ENCODE results near the gene PLEKHO2. TPM values are rescaled to one million over a fixed set of nuclear protein-coding genes. Genes with fewer than 3 reads are reported as not detected.
A peak's percentile ranks its signal among the peaks of the same experiment; 100 is the strongest.

PLEKHO2 gene
- polyA plus RNA-seq, 5 donors: 19.6 to 27.7 (median 23.9) TPM

DNA sequence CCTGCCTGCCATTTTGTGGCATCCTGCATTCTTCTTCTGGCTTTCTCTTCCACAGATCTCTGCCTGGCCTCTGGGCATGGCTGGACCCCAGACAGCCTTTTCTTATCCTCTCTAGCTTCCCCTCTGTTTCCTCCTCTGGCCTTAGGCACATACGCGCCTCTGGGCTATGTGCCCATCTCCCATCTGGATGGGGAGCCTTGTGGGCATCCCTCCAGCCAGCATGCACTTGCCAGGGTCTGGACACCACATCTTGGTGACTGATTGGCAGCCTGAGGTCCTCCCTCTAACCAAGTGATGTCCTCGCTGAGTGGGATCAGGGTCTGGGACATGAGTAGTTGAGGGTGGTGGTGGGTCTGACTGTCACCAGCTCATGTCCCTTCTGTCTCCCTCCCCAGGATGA lies 12.8 kb downstream of the PLEKHO2 start:
- no peak for DNase-seq

DNA sequence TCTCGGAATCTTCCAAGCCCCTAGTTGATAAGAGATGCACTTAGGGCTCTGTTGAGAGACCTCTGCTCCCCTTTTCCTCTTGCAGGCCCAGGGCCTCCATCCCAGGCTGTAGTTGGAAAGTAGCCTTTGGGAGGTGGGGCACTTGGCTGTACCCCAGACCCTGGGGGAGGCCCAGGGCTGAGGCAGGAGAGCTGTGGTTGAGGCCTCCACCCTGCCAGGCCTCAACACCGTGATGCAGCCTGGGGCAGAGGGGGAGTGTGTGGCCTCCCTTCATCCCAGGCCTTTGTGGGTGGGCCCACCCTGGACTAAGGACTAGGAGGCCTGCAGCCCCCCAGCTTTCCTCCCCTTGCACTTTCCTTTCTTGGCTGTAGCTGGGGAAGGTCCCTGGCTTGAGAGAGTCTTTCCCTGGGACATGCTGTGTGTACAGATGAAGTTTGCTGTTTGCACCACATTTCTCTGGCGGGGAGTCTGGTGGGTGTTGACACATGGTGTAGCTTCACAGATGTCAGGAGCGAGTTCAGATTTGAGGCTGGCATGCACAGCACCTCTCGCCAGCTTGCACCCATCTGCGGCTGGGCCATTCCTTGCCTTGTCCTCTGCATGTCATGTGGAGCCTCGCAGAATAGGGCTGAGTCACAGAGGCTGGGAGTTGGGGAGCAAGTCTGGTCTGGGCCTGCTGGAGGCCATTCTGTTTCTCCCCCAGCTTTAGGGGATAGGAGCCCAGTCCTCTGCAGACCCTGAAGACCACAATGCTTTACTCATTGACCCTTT lies 13.7 kb downstream of the PLEKHO2 start:
- DNase-seq: no peak

GRCh38 chr15:64856429-64857145 lies 14.9 kb downstream of the PLEKHO2 start:
- peak in 1 of 2 donors; percentile 40 for DNase-seq

GRCh38 chr15:64857421-64857820 lies 15.7 kb downstream of the PLEKHO2 start:
- DNase-seq: no peak

DNA sequence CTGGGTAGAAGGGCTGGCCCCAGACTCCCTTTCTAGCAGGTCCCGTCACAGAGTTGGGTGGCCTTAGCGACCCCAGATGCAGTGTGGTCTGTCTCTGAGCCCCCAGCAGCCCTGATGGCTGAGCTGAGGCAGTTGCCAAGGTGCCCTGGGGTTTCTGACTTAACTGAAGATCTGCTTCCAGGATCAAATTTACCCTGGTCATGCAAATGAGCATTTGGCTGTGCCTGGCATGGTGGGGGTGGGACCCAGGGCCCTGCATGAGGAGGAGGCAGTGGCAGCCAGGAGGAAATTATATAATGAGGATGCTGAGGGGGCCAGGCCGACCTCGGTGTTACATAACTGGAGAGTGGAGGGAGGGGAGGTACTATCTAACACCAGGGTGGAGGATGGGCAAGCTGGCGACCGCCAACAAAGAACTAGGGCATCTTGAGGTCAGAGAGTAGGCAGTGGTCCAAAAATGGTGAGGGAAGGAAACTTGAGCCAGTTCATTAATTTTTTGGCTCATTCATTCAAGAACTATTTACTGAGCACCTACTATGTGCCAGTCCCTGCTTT lies 16.4 kb downstream of the PLEKHO2 start:
- no peak for DNase-seq

DNA sequence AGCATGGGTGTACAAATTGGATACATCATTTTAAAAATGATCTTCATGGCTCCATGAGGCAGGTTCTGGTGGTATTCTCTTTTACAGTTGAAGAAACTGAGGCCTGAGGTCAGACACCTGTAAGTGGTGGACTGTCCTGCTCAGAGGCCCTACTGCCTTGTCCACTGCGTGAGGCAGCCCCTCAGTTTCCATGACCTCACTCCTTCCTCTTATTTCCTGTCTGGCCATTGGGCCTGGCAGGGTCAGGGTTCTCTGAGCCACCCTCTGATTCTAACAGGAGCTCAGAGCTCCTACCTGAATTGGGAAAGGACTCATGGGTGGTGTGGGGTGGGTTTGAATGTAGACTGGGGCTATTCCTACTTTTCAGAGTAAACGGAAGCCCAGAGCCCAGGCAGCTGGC lies 17.5 kb downstream of the PLEKHO2 start:
- no peak for DNase-seq

- no peak for DNase-seq
Observed at GRCh38 chr15:64861331-64861730, 19.6 kb downstream of the PLEKHO2 start.

DNA sequence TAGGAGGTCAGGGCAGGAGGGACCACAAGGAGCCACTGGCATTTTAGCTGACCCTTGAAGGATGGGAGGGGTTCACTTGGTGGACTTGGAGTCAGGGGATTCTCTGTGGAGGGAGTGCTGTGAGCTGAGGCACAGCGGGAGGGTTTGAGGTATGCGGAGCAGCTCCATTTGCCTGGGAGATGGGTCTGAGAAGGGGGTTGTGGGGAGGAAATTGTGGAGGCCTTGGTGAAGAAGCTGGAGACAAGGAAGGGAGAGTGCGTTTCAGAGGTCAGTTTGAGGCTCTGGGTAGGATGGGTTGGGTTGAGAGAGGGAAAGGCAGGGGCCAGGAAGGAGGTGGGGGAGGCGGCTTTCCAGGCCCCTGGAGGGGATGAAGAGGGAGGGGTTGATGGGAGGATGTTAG lies 20.2 kb downstream of the PLEKHO2 start:
- no peak for DNase-seq

GRCh38 chr15:64862408-64862807 lies 20.7 kb downstream of the PLEKHO2 start:
- no peak for DNase-seq

- no peak for DNase-seq
Observed at GRCh38 chr15:64864068-64864467, 22.4 kb downstream of the PLEKHO2 start.

DNA sequence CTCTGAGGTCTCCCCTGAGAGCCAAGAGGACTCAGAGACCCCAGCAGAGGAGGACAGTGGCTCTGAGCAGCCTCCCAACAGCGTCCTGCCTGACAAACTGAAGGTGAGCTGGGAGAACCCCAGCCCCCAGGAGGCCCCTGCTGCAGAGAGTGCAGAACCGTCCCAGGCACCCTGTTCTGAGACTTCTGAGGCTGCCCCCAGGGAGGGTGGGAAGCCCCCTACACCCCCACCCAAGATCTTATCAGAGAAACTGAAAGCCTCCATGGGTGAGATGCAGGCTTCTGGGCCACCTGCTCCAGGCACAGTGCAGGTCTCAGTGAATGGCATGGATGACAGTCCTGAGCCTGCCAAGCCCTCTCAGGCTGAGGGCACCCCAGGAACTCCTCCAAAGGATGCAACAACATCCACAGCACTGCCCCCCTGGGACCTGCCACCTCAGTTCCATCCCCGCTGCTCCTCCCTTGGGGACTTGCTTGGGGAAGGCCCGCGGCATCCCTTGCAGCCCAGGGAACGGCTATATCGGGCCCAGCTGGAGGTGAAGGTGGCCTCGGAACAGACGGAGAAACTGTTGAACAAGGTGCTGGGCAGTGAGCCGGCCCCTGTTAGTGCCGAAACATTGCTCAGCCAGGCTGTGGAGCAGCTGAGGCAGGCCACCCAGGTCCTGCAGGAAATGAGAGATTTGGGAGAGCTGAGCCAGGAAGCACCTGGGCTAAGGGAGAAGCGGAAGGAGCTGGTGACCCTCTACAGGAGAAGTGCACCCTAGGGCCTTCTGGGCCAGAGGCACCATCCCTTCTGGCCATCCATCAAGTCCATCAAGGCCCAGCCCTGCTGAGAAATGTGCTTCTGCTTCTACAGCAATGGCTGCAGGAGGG lies 23.6 kb downstream of the PLEKHO2 start:
- no peak for DNase-seq

DNA sequence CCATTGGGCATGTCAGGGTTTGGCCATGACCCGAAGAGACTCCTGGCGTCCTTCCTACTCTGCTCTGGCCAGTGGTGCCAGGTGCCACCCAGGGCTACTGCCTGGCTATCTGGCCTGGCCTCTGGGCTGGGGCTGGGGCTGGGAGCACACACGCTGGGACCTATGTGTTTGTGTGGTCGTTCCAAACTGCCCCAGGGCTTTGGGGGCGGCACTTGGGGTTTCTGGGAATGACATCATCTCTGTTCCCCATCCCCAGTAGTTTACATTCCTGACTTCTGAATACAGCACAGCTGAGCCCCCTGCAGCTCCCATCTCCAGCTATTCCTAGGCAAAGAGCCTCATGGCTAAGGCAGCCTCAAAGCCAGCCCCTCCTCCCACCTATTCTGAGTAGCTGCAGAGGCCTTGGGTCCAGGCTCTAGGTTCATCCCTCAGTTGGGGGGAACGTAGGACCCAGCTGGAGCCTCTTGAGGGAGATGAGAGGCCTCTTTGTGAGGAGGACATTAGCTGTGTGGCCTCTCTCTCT lies 24.3 kb downstream of the PLEKHO2 start:
- DNase-seq: no peak

DNA sequence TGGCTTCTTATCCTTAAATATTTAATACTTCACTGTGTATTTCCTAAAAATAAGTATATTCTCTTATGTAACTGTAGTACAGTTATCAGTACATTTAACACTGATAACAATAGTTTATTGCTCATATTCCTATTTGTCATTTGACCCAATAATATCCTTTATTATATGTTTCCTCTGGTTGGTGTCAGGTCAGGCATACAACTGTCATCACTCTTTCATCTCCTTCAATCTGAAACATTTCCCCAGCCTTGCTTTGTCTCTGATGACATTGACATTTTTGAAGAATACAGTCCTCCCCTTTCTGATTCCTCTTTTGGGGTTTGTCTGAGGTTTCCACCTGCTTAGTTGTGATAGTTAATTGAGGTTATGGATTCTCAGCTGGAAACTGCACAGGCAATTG lies 27.8 kb downstream of the PLEKHO2 start:
- DNase-seq: no peak

- DNase-seq: no peak
Observed at GRCh38 chr15:64870353-64870752, 28.6 kb downstream of the PLEKHO2 start.

GRCh38 chr15:64875641-64876223 lies 34.0 kb downstream of the PLEKHO2 start:
- no peak for DNase-seq

DNA sequence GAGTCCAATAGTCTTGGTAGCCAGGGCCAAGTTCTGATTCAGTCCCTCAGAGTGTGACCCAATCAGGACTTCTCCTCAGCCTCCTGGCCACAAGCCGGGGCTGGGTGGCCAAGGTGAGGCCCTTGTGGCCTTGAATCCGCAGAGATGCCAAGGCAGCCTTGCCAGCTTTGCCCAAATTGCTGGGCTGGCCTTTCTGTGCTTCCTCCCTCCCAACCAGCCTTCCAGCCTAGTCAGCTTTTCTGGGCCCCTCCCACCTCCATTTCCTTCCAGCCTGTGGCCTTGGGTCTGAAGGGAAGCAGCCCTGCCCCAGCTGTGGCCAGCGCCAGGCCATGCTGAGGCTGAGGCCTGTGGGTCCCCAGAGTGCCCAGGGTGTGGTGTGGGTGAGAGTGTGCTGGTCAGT lies 35.7 kb downstream of the PLEKHO2 start:
- no peak for DNase-seq

GRCh38 chr15:64878705-64879104 lies 37.0 kb downstream of the PLEKHO2 start:
- DNase-seq: no peak

- DNase-seq: no peak
Observed at GRCh38 chr15:64883100-64883581, 41.4 kb downstream of the PLEKHO2 start.

- DNase-seq: peak in 1 of 2 donors; percentile 23
Observed at GRCh38 chr15:64883997-64884511, 42.3 kb downstream of the PLEKHO2 start.

DNA sequence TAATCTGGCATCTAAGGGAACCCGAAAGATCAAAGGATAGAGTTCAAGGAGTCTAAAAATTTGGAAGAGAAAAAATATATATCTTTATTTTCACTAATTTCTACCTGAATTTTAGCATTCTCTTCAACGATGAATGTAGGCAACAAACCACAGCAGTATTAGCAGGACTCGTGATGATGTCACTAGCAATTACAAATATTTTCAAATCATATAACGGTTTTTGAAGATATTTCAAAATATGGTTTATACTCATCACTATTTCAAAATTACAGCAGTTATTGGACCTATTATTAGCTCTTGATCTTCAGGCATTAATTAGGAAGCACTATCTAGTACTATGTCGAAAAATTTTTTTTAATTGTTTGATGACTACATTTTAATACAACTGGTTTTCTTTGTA lies 43.0 kb downstream of the PLEKHO2 start:
- no peak for DNase-seq

GRCh38 chr15:64888336-64888735 lies 46.6 kb downstream of the PLEKHO2 start:
- DNase-seq: no peak
